HEK293 (cell line): ENCODE results near the gene VSTM2B.
A peak's percentile ranks its signal among the peaks of the same experiment; 100 is the strongest.

ENCODE experiments used
- CTCF ChIA-PET: fragments of 350-600 bp; formaldehyde crosslinking; extraction: SDS; loops from one replicate; lab custom pipeline; 2021; ENCODE audit warnings: antibody characterized with exemption; lab: Yijun Ruan, JAX
- POLR2A ChIA-PET: fragments of 300-600 bp; formaldehyde crosslinking; extraction: SDS; loops from one replicate; lab custom pipeline; 2020; ENCODE audit warnings: antibody characterized with exemption, inconsistent platforms; lab: Yijun Ruan, JAX
- H3K27ac ChIP-seq: fragments of 200-500 bp; sonication (Bioruptor generic); 2 replicates; pipeline ENCODE4 v1.5.1; 2014; ENCODE audit warnings: low read depth, low read length, control low read depth, inconsistent platforms; ENCODE audit errors: extremely low read depth
- H3K36me3 ChIP-seq, 2 experiments: fragments of 200-500 bp in 1 of 2; sonication (Bioruptor generic) in 1 of 2; 1 replicate in 1 of 2; 2 replicates in 1 of 2; pipeline ENCODE4 v1.5.1; 2014 to 2017; ENCODE audit warnings: inconsistent platforms in 2 of 2, low read length in 2 of 2; ENCODE audit not compliant: control insufficient read depth in 2 of 2, insufficient read depth in 1 of 2
- H3K4me1 ChIP-seq: fragments of 200-500 bp; sonication (Bioruptor generic); 2 replicates; pipeline ENCODE4 v1.5.1; 2014; ENCODE audit warnings: mild to moderate bottlenecking, low read length, inconsistent platforms; ENCODE audit not compliant: control insufficient read depth, insufficient read depth
- H3K4me3 ChIP-seq: 2 replicates; pipeline ENCODE4 v1.5.1; 2011; ENCODE audit warnings: low read depth, mild to moderate bottlenecking, control low read depth, low read length, moderate library complexity
- H3K9me3 ChIP-seq: fragments of 200-500 bp; sonication (Bioruptor generic); 2 replicates; pipeline ENCODE4 v1.5.1; 2014; ENCODE audit warnings: low read depth, low read length, inconsistent platforms; ENCODE audit not compliant: control insufficient read depth, insufficient read depth
- EGR2 ChIP-seq: fragments of 450-650 bp; formaldehyde crosslinking; IDR thresholded peaks from 2 replicates; pipeline ENCODE4 v1.5.1; 2016; ENCODE audit warnings: low read depth, missing biosample characterization, missing genetic modification characterization
- GLI2 ChIP-seq: fragments of 450-650 bp; formaldehyde crosslinking; IDR thresholded peaks from 2 replicates; pipeline ENCODE4; 2017; ENCODE audit warnings: missing biosample characterization, missing genetic modification characterization, low read depth, borderline replicate concordance
- KLF16 ChIP-seq: fragments of 450-650 bp; formaldehyde crosslinking; IDR thresholded peaks from 2 replicates; pipeline ENCODE4 v1.5.1; 2017; ENCODE audit warnings: missing biosample characterization, missing genetic modification characterization
- KLF7 ChIP-seq: fragments of 450-650 bp; formaldehyde crosslinking; IDR thresholded peaks from 2 replicates; pipeline ENCODE4 v1.5.1; 2016; ENCODE audit warnings: missing biosample characterization, missing genetic modification characterization, borderline replicate concordance
- ZBTB17 ChIP-seq: fragments of 450-650 bp; formaldehyde crosslinking; IDR thresholded peaks from 2 replicates; pipeline ENCODE4 v1.5.1; 2016; ENCODE audit warnings: missing biosample characterization, missing genetic modification characterization
- ZBTB48 ChIP-seq: fragments of 450-650 bp; formaldehyde crosslinking; IDR thresholded peaks from 2 replicates; pipeline ENCODE4 v1.5.1; 2016; ENCODE audit warnings: missing biosample characterization, missing genetic modification characterization
- ZNF16 ChIP-seq: fragments of 450-650 bp; formaldehyde crosslinking; IDR thresholded peaks from 2 replicates; pipeline ENCODE4 v1.5.1; 2016; ENCODE audit warnings: low read depth, missing biosample characterization, missing genetic modification characterization
- ZNF202 ChIP-seq: fragments of 450-650 bp; formaldehyde crosslinking; IDR thresholded peaks from 2 replicates; pipeline ENCODE4 v1.5.1; 2016; ENCODE audit warnings: missing biosample characterization, missing genetic modification characterization, borderline replicate concordance
- ZNF221 ChIP-seq: fragments of 450-650 bp; formaldehyde crosslinking; IDR thresholded peaks from 2 replicates; pipeline ENCODE4 v1.5.1; 2017; ENCODE audit warnings: missing biosample characterization, missing genetic modification characterization, borderline replicate concordance
- ZNF23 ChIP-seq: fragments of 450-650 bp; formaldehyde crosslinking; IDR thresholded peaks from 2 replicates; pipeline ENCODE4 v1.5.1; 2016; ENCODE audit warnings: missing biosample characterization, missing genetic modification characterization, borderline replicate concordance
- ZNF239 ChIP-seq: fragments of 450-650 bp; formaldehyde crosslinking; IDR thresholded peaks from 2 replicates; pipeline ENCODE4 v1.5.1; 2016; ENCODE audit warnings: missing biosample characterization, missing genetic modification characterization
- ZNF335 ChIP-seq: fragments of 450-650 bp; formaldehyde crosslinking; conservative IDR thresholded peaks from 2 replicates; pipeline ENCODE4 v1.5.1; 2016; ENCODE audit warnings: missing biosample characterization, missing genetic modification characterization
- ZNF501 ChIP-seq: fragments of 450-650 bp; formaldehyde crosslinking; IDR thresholded peaks from 2 replicates; pipeline ENCODE4 v1.5.1; 2016; ENCODE audit warnings: missing biosample characterization, missing genetic modification characterization
- ZNF585B ChIP-seq: fragments of 450-650 bp; formaldehyde crosslinking; IDR thresholded peaks from 2 replicates; pipeline ENCODE4 v1.5.1; 2016; ENCODE audit warnings: missing biosample characterization, missing genetic modification characterization
- ZNF596 ChIP-seq: fragments of 450-650 bp; IDR thresholded peaks from 2 replicates; pipeline ENCODE4 v1.5.0; 2018; ENCODE audit warnings: missing biosample characterization, mild to moderate bottlenecking, missing genetic modification characterization, moderate library complexity
- ZNF621 ChIP-seq: fragments of 450-650 bp; formaldehyde crosslinking; IDR thresholded peaks from 2 replicates; pipeline ENCODE4 v1.5.1; 2017; ENCODE audit warnings: missing biosample characterization, missing genetic modification characterization
- ZNF664 ChIP-seq: fragments of 450-650 bp; formaldehyde crosslinking; IDR thresholded peaks from 2 replicates; pipeline ENCODE4 v1.5.1; 2016; ENCODE audit warnings: missing biosample characterization, missing genetic modification characterization
- ZNF747 ChIP-seq: fragments of 450-650 bp; formaldehyde crosslinking; IDR thresholded peaks from 2 replicates; pipeline ENCODE4 v1.5.1; 2016; ENCODE audit warnings: missing biosample characterization, missing genetic modification characterization
- TF ChIP-seq, protein P1 (sequence below): fragments of 450-650 bp; formaldehyde crosslinking; conservative IDR thresholded peaks from 2 replicates; pipeline ENCODE4 v1.5.1; 2016; ENCODE audit warnings: low read depth, missing biosample characterization, missing genetic modification characterization
- TF ChIP-seq, protein P2 (sequence below): fragments of 450-650 bp; formaldehyde crosslinking; IDR thresholded peaks from 2 replicates; pipeline ENCODE4 v1.5.1; 2016; ENCODE audit warnings: missing biosample characterization, missing genetic modification characterization
- TF ChIP-seq, protein P3 (sequence below): fragments of 450-650 bp; formaldehyde crosslinking; IDR thresholded peaks from 2 replicates; pipeline ENCODE4 v1.5.1; 2016; ENCODE audit warnings: missing biosample characterization, missing genetic modification characterization
- TF ChIP-seq, protein P4 (sequence below): fragments of 450-650 bp; formaldehyde crosslinking; IDR thresholded peaks from 2 replicates; pipeline ENCODE4 v1.5.1; 2016; ENCODE audit warnings: missing biosample characterization, missing genetic modification characterization
- TF ChIP-seq, protein P5 (sequence below): fragments of 450-650 bp; formaldehyde crosslinking; conservative IDR thresholded peaks from 2 replicates; pipeline ENCODE4 v1.5.1; 2016; ENCODE audit warnings: low read depth, missing biosample characterization, missing genetic modification characterization

Gene VSTM2B

DNA sequence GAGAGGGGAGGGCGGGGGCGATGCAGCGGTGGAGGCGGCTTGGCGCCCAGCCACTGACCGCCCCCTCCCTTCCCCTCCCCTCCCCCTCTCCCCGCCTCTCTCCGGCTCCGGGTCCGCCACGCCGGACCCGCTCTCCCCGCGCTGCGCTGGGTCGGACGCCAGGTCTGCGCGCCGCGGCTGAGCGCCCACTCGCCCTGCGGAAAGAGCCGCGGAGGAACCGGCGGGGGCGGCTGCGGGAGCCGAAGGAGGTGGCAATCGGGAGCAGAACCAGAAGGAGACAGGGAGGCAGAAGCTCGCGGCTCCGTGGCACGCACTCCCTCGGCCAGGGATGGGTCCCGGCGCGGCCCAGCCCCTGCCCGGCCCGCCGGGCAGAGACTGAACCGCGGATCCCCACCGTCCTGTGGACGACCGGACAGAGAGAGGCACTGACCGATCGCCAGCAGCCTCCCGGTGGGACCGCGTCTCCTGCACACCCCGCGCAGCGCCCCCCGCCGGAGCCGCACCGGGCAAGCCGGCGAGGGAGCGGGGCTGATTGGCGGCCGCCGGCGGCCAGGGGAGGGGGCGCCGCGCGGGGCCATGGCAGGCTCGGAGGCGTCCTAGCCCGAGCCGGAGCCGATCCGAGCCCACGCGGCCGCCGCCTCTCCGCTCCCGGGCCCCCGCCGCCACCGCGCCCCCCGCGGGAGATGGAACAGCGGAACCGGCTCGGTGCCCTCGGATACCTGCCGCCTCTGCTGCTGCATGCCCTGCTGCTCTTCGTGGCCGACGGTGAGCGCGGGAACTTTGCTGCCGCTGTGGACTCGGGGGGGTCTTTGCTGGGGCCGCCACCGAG, at the start of gene VSTM2B:
Gene VSTM2B, plus strand, starts transcription at position 94 of the 829 bp plus-strand sequence. Its CDS starts 590 bp downstream, at position 684.
- no peaks in the 10 kb centered on the region for H3K36me3 ChIP-seq
- peaks cover 37% of the 10 kb centered on the region for H3K4me1 ChIP-seq
- POLR2A ChIA-PET: interaction anchor here (0.6 to 0.9 kb wide), 2 partner anchors 73 to 80 kb away, joined by 3 to 4 read pairs; partner anchors contain the start of gene POP4
- H3K9me3 ChIP-seq: no peaks in the 10 kb centered on the region
- peak within 1 kb of the TSS; percentile 25 for H3K4me3 ChIP-seq
- peak within 1 kb of the TSS; percentile 75; the same call in 1 of the 2 replicates for H3K27ac ChIP-seq
- CTCF ChIA-PET: interaction anchor here (0.6 to 2.7 kb wide), 16 partner anchors 8 to 513 kb away, joined by 3 to 15 read pairs (median 4); no protein-coding TSS in a partner anchor
- TF ChIP-seq, protein P1, sequence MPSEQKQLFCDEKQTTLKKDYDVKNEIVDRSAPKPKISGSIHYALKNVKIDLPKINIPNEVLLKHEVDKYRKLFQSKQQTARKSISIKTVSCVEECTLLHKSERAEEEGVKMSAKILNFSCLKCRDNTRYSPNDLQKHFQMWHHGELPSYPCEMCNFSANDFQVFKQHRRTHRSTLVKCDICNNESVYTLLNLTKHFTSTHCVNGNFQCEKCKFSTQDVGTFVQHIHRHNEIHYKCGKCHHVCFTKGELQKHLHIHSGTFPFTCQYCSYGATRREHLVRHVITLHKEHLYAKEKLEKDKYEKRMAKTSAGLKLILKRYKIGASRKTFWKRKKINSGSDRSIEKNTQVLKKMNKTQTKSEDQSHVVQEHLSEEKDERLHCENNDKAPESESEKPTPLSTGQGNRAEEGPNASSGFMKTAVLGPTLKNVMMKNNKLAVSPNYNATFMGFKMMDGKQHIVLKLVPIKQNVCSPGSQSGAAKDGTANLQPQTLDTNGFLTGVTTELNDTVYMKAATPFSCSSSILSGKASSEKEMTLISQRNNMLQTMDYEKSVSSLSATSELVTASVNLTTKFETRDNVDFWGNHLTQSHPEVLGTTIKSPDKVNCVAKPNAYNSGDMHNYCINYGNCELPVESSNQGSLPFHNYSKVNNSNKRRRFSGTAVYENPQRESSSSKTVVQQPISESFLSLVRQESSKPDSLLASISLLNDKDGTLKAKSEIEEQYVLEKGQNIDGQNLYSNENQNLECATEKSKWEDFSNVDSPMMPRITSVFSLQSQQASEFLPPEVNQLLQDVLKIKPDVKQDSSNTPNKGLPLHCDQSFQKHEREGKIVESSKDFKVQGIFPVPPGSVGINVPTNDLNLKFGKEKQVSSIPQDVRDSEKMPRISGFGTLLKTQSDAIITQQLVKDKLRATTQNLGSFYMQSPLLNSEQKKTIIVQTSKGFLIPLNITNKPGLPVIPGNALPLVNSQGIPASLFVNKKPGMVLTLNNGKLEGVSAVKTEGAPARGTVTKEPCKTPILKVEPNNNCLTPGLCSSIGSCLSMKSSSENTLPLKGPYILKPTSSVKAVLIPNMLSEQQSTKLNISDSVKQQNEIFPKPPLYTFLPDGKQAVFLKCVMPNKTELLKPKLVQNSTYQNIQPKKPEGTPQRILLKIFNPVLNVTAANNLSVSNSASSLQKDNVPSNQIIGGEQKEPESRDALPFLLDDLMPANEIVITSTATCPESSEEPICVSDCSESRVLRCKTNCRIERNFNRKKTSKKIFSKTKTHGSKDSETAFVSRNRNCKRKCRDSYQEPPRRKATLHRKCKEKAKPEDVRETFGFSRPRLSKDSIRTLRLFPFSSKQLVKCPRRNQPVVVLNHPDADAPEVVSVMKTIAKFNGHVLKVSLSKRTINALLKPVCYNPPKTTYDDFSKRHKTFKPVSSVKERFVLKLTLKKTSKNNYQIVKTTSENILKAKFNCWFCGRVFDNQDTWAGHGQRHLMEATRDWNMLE (tag by site-specific recombination): no peak
- TF ChIP-seq ZNF335 (0 out of 2 replicates have a peak, but pooled peaks have one; percentile 95), ZNF202 (no peak), ZNF221 (no peak), ZNF664 (tag by site-specific recombination) (no peak), ZNF596 (tag by site-specific recombination) (peak; percentile 27; the same call in 1 of the 2 replicates), EGR2 (tag by site-specific recombination) (peak; percentile 70; the same call in 1 of the 2 replicates), ZNF621 (tag by site-specific recombination) (no peak), ZBTB17 (tag by site-specific recombination) (no peak), ZNF16 (tag by site-specific recombination) (no peak), ZNF23 (tag by site-specific recombination) (no peak), KLF16 (tag by site-specific recombination) (no peak), ZNF585B (tag by site-specific recombination) (no peak), ZNF747 (no peak), KLF7 (tag by site-specific recombination) (no peak), GLI2 (no peak), ZNF501 (tag by site-specific recombination) (no peak), ZNF239 (no peak), ZBTB48 (tag by site-specific recombination) (peak; percentile 51)
- TF ChIP-seq, protein P2, sequence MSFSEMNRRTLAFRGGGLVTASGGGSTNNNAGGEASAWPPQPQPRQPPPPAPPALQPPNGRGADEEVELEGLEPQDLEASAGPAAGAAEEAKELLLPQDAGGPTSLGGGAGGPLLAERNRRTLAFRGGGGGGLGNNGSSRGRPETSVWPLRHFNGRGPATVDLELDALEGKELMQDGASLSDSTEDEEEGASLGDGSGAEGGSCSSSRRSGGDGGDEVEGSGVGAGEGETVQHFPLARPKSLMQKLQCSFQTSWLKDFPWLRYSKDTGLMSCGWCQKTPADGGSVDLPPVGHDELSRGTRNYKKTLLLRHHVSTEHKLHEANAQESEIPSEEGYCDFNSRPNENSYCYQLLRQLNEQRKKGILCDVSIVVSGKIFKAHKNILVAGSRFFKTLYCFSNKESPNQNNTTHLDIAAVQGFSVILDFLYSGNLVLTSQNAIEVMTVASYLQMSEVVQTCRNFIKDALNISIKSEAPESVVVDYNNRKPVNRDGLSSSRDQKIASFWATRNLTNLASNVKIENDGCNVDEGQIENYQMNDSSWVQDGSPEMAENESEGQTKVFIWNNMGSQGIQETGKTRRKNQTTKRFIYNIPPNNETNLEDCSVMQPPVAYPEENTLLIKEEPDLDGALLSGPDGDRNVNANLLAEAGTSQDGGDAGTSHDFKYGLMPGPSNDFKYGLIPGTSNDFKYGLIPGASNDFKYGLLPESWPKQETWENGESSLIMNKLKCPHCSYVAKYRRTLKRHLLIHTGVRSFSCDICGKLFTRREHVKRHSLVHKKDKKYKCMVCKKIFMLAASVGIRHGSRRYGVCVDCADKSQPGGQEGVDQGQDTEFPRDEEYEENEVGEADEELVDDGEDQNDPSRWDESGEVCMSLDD (tag by site-specific recombination): no peak
- TF ChIP-seq, protein P3, sequence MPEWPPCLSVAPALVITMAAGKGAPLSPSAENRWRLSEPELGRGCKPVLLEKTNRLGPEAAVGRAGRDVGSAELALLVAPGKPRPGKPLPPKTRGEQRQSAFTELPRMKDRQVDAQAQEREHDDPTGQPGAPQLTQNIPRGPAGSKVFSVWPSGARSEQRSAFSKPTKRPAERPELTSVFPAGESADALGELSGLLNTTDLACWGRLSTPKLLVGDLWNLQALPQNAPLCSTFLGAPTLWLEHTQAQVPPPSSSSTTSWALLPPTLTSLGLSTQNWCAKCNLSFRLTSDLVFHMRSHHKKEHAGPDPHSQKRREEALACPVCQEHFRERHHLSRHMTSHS (tag by site-specific recombination): no peak
- TF ChIP-seq, protein P4, sequence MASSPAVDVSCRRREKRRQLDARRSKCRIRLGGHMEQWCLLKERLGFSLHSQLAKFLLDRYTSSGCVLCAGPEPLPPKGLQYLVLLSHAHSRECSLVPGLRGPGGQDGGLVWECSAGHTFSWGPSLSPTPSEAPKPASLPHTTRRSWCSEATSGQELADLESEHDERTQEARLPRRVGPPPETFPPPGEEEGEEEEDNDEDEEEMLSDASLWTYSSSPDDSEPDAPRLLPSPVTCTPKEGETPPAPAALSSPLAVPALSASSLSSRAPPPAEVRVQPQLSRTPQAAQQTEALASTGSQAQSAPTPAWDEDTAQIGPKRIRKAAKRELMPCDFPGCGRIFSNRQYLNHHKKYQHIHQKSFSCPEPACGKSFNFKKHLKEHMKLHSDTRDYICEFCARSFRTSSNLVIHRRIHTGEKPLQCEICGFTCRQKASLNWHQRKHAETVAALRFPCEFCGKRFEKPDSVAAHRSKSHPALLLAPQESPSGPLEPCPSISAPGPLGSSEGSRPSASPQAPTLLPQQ: peak; percentile 33; the same call in 1 of the 2 replicates
- TF ChIP-seq, protein P5, sequence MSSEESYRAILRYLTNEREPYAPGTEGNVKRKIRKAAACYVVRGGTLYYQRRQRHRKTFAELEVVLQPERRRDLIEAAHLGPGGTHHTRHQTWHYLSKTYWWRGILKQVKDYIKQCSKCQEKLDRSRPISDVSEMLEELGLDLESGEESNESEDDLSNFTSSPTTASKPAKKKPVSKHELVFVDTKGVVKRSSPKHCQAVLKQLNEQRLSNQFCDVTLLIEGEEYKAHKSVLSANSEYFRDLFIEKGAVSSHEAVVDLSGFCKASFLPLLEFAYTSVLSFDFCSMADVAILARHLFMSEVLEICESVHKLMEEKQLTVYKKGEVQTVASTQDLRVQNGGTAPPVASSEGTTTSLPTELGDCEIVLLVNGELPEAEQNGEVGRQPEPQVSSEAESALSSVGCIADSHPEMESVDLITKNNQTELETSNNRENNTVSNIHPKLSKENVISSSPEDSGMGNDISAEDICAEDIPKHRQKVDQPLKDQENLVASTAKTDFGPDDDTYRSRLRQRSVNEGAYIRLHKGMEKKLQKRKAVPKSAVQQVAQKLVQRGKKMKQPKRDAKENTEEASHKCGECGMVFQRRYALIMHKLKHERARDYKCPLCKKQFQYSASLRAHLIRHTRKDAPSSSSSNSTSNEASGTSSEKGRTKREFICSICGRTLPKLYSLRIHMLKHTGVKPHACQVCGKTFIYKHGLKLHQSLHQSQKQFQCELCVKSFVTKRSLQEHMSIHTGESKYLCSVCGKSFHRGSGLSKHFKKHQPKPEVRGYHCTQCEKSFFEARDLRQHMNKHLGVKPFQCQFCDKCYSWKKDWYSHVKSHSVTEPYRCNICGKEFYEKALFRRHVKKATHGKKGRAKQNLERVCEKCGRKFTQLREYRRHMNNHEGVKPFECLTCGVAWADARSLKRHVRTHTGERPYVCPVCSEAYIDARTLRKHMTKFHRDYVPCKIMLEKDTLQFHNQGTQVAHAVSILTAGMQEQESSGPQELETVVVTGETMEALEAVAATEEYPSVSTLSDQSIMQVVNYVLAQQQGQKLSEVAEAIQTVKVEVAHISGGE (tag by site-specific recombination): no peak; the same call in 1 of the 2 replicates
